ENCODE measurements around the gene ZNF98.

Gene ZNF98

GRCh38 chr19:22422211-22422610, at the start of gene ZNF98:
ZNF98 (minus strand) TSS chr19:22422346; CDS start chr19:22422224, 122 bp downstream.
- DNase-seq: no peak

DNA sequence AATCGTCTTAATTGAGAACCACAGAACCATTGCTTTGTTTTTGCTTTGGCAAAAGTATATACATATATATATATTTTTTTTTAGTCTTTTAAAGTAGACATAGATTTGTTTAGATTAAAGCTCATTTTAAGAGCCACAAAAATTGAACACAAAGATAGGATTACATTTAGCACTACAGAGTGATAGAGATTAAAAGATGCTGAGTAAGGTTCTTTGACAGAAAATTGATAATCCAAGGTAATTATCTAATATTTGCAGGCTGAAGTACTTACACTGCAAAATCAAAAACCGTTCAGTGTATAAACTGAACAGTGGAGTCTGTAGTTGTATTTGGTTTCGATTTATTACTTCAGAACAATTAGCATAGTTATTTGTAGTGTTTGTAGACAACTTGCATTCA, 24.5 kb upstream of the ZNF98 start:
- DNase-seq: no peak

DNA sequence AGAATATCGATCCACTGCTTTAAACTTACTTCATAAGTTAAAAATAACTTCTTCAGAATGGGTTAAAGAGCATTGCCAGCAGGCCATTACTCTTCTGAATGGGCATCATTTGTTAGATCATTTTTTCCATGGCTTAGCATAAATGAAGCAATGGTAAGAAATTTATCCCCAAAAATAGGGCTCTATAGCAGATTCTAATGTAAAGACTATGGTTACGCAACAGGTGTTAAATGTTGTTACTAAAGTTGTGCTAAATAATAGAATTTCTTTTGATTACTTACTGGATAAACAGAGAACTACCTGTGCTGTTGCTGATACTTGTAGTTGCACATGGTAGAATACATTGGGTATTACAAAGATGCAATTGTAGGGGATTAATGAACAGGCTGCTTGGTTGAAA, 15.9 kb upstream of the ZNF98 start:
- no peak for DNase-seq

GRCh38 chr19:22427960-22428913, 6.1 kb upstream of the ZNF98 start:
- DNase-seq: no peak

DNA sequence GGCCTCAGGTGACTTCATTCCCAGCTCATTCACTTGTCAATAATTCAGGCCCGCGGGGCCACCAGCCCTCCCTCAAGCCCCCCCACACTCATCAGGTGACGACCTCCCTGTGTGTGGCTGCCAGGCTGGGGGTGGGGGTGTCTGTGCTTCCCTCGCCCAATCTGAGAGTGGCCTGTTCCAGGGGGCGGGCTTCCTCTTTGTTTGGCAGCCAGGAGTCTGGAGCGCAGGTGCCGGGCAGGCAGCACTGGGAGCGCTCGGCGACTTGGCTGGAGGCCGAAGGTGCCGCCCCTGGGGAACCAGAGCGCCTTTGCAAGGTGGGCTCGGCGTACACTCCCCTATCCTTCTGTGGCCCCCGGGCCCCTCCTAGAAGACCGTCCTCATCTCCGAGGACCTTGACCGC, 5.4 kb upstream of the ZNF98 start:
- no peak for DNase-seq

DNA sequence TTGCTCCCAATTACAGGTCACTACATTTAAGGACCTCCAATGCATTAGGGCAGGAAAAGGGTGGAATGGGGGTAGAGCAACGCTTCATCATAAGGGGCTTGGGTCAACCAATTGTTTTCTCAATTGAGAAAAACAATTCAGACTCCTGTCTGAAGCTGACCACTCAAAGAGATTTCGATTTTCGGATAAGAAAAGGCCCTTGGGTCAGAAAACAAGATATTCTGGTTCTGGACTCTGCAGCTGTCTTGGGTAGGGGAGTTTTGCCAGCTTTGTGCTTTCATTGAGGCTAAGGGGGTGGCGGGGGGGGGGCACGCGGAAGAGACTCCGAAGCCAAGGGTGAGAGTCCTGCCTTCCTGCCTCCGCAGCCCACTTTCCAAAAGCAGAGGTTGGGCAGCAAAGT, 4.8 kb upstream of the ZNF98 start:
- DNase-seq: no peak

DNA sequence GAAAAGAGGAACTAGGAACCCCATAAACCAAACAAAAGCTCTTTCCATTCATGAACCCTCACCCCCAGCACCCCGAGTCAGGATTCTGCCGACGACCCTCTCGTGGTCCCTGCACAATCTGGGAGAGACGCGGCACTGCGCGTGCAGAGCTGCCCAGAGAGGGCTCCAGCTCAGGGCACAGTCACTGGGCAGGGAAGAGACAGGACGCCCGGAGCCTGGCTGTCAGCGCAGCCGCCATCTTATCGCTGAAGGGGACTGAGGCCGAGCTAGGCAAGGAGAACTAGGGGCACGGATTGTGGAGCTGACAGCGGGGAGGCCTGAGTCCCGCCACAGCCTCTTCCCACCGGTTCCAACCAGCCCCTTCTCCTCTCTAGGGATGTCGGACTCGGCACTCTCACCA, 349 bp downstream of the ZNF98 start:
- no peak for DNase-seq

DNA sequence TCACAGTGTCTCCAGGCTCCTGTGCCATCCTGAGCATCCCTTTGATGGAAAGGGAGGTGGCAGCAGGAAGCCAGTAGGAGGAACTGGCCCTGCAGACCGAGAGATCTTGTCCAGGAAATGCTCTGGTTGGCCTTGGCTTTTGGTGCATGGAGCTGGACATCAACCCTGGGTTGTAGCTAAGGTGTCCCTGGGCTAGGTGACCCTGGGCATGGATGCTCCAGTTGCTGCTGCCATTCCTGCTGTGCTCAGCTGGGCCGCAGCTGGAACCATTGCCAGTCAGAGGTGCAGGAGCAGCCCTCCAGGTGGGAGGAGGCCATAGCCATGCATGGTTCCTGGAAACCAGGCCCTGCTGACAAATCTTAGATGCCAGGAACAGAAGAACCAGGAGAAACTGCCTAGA, 67.5 kb downstream of the ZNF98 start:
- no peak for DNase-seq

Data from right hindlimb (tissue), 1 donor.